GM23338 (cell line): Measurements from ENCODE around the gene B4GAT1.

Experiments used
- CREB1 ChIP-seq: fragments of 250-450 bp; sonication (Bioruptor Pico); IDR thresholded peaks from 2 replicates; pipeline ENCODE4 v1.5.0; 2020; ENCODE audit warnings: low read depth, mild to moderate bottlenecking, moderate library complexity
- EZH2 ChIP-seq: fragments of 200-600 bp; sonication (generic); IDR thresholded peaks from one replicate; pipeline ENCODE4 v1.8.0; 2017; ENCODE audit warnings: antibody characterized with exemption, mild to moderate bottlenecking, low read depth; ENCODE audit not compliant: unreplicated experiment
- EZH2phosphoT487 ChIP-seq: fragments of 200-600 bp; sonication (generic); IDR thresholded peaks from one replicate; pipeline ENCODE4 v1.8.1; 2018; ENCODE audit warnings: antibody characterized with exemption; ENCODE audit not compliant: unreplicated experiment
- JUNB ChIP-seq: IDR thresholded peaks from one replicate; pipeline ENCODE4 v1.6.1; 2016; ENCODE audit warnings: antibody characterized with exemption; ENCODE audit not compliant: unreplicated experiment
- NANOG ChIP-seq: IDR thresholded peaks from 2 replicates; pipeline ENCODE4 v1.6.1; 2016; ENCODE audit warnings: antibody characterized with exemption, borderline replicate concordance
- POLR2AphosphoS5 ChIP-seq: IDR thresholded peaks from 2 replicates; pipeline ENCODE4 v1.6.1; 2016; ENCODE audit warnings: antibody characterized with exemption, low read depth
- STAT1 ChIP-seq: IDR thresholded peaks from one replicate; pipeline ENCODE4 v1.6.1; 2016; ENCODE audit warnings: antibody characterized with exemption; ENCODE audit not compliant: unreplicated experiment
- TF ChIP-seq, protein P1 (sequence below), 2 experiments: fragments of 200-600 bp in 1 of 2; sonication (generic) in 1 of 2; conservative IDR thresholded peaks; 2 replicates each; pipeline versions ENCODE4 v1.5.1 to v1.6.1; 2016 to 2017; ENCODE audit warnings: antibody characterized with exemption in 2 of 2, low read depth in 2 of 2, mild to moderate bottlenecking in 2 of 2, moderate library complexity in 1 of 2
- TF ChIP-seq, protein P2 (sequence below): IDR thresholded peaks from one replicate; pipeline ENCODE4 v1.6.1; 2018; ENCODE audit warnings: antibody characterized with exemption; ENCODE audit not compliant: unreplicated experiment
- TF ChIP-seq, protein P3 (sequence below): IDR thresholded peaks from 2 replicates; pipeline ENCODE4 v1.6.1; 2016; ENCODE audit warnings: antibody characterized with exemption

DNA sequence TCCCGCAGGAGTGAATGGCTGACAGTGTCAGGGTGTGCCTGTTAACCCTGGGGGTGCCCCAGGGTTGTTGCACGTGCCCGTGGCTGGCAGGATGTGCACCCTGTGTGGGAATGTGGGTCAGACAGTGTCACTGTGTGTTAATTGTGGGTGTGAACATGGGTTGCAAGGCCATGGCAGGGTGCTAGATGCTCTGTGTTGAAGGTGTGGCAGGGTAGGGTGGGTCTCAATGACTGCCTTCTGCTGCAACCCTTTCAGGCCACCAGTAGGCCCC lies 19.5 kb downstream of the B4GAT1 start:
- TF ChIP-seq, protein P1, sequence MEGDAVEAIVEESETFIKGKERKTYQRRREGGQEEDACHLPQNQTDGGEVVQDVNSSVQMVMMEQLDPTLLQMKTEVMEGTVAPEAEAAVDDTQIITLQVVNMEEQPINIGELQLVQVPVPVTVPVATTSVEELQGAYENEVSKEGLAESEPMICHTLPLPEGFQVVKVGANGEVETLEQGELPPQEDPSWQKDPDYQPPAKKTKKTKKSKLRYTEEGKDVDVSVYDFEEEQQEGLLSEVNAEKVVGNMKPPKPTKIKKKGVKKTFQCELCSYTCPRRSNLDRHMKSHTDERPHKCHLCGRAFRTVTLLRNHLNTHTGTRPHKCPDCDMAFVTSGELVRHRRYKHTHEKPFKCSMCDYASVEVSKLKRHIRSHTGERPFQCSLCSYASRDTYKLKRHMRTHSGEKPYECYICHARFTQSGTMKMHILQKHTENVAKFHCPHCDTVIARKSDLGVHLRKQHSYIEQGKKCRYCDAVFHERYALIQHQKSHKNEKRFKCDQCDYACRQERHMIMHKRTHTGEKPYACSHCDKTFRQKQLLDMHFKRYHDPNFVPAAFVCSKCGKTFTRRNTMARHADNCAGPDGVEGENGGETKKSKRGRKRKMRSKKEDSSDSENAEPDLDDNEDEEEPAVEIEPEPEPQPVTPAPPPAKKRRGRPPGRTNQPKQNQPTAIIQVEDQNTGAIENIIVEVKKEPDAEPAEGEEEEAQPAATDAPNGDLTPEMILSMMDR (conservative IDR thresholded peaks at IDR 0.05; ENCODE audit: low read depth in 2 of 2), result no peak
- TF ChIP-seq EZH2 (no peak), POLR2AphosphoS5 (no peak), NANOG (no peak), CREB1 (no peak), STAT1 (no peak), JUNB (no peak), EZH2phosphoT487 (no peak)
- TF ChIP-seq, protein P2, sequence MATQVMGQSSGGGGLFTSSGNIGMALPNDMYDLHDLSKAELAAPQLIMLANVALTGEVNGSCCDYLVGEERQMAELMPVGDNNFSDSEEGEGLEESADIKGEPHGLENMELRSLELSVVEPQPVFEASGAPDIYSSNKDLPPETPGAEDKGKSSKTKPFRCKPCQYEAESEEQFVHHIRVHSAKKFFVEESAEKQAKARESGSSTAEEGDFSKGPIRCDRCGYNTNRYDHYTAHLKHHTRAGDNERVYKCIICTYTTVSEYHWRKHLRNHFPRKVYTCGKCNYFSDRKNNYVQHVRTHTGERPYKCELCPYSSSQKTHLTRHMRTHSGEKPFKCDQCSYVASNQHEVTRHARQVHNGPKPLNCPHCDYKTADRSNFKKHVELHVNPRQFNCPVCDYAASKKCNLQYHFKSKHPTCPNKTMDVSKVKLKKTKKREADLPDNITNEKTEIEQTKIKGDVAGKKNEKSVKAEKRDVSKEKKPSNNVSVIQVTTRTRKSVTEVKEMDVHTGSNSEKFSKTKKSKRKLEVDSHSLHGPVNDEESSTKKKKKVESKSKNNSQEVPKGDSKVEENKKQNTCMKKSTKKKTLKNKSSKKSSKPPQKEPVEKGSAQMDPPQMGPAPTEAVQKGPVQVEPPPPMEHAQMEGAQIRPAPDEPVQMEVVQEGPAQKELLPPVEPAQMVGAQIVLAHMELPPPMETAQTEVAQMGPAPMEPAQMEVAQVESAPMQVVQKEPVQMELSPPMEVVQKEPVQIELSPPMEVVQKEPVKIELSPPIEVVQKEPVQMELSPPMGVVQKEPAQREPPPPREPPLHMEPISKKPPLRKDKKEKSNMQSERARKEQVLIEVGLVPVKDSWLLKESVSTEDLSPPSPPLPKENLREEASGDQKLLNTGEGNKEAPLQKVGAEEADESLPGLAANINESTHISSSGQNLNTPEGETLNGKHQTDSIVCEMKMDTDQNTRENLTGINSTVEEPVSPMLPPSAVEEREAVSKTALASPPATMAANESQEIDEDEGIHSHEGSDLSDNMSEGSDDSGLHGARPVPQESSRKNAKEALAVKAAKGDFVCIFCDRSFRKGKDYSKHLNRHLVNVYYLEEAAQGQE, result no peak
- TF ChIP-seq, protein P3, sequence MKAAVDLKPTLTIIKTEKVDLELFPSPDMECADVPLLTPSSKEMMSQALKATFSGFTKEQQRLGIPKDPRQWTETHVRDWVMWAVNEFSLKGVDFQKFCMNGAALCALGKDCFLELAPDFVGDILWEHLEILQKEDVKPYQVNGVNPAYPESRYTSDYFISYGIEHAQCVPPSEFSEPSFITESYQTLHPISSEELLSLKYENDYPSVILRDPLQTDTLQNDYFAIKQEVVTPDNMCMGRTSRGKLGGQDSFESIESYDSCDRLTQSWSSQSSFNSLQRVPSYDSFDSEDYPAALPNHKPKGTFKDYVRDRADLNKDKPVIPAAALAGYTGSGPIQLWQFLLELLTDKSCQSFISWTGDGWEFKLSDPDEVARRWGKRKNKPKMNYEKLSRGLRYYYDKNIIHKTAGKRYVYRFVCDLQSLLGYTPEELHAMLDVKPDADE, result no peak
